Retinal pigment epithelial cell (primary cell): ENCODE results near the gene ZC3H13.

Experiments
- DNase-seq: peaks from one replicate; pipeline ENCODE4 v3.0.0-alpha.2; 2010; ENCODE audit warnings: low read depth
- H3K4me3 ChIP-seq: 2 replicates; pipeline ENCODE4 v1.5.1; 2011; ENCODE audit warnings: mild to moderate bottlenecking, low read length, control low read depth, moderate library complexity
- TF ChIP-seq, protein P1 (sequence below): conservative IDR thresholded peaks from 2 replicates; pipeline ENCODE4 v1.5.1; 2011; ENCODE audit warnings: low read depth, low read length, control low read depth, inconsistent platforms

The ZC3H13 gene

DNA sequence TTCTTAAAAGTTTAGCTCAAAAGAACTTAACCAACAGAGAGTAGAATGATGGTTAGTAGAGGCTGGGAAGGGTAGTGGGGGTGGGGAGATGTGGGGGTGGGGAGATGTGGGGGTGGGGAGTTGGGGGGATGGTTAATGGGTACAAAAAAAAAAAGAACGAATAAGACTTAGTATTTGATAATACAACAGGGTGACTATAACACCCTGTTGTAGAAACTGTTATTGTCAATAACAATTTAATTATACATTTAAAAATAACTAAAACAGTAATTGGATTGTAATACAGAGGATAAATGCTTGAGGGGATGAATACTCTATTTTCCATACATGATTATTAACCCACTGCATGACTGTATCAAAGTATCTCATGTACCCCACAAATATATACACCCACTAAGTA is 91.1 kb downstream of the ZC3H13 start:
- no peak for DNase-seq
- H3K4me3 ChIP-seq, result no peak overlapping the region
- TF ChIP-seq, protein P1, sequence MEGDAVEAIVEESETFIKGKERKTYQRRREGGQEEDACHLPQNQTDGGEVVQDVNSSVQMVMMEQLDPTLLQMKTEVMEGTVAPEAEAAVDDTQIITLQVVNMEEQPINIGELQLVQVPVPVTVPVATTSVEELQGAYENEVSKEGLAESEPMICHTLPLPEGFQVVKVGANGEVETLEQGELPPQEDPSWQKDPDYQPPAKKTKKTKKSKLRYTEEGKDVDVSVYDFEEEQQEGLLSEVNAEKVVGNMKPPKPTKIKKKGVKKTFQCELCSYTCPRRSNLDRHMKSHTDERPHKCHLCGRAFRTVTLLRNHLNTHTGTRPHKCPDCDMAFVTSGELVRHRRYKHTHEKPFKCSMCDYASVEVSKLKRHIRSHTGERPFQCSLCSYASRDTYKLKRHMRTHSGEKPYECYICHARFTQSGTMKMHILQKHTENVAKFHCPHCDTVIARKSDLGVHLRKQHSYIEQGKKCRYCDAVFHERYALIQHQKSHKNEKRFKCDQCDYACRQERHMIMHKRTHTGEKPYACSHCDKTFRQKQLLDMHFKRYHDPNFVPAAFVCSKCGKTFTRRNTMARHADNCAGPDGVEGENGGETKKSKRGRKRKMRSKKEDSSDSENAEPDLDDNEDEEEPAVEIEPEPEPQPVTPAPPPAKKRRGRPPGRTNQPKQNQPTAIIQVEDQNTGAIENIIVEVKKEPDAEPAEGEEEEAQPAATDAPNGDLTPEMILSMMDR, result no peak

DNA sequence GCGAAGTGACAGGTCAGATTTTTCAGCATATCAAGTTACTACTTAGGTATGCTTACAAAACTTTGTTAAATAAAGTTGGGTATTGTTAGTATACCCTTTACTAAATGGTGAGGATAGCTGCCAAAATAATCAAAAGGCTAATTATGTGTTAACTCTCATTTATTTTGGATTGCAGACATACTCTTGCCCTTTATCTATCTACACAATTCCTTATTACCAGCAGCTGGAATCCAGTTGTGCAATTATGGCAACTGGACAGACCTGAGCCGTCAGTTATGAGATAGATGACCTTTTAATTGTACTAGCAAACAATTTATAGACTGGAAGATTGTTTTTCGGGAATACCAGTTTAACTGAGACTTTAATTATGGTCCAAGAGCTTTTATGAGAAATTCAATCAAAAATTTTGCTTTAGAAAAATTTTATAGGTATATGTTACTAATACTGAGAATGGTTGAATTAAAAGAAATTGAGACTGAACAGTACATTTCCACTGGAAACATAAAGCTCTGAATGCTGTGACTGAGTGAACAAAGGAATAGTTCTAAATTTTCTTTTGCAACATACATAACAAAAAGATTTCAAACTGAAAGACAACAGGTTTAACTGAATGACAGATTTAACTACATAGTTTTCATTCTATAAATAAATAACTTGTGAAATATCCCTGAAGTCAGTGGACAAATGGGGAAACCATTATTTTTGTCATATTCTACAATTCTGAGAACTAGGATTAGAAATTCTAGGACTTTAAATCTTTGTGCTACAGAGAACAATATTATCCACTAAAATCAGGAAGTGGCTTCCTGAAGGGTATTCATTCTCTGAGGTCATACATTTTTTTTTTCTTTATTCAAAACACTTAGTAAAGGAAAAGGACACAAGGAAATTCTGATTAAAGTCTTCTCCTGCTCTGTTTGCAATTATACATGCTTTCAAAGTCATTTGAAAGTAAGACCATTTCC is 97.4 kb downstream of the ZC3H13 start:
- TF ChIP-seq, protein P1, result no peak
- no peak for DNase-seq

DNA sequence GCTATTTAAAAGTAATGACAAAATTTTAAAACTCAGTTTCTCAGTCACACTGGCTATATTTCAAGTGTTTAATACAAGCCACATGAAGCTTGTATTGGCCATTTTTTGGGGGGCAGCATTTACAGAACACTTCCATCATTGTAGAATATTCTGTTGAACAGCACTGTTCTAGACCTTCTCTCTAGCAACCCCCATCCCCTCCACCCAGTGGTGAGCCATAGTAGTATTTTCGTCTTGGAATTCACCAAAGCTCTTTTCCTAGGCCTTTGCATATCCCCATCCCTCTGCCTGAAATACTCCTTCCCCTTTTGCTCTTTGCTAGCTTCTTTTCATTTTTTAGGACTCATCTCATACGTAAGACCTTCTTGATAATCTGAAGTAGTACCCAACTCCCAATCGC is 99.5 kb downstream of the ZC3H13 start:
- H3K4me3 ChIP-seq, result no peak overlapping the region
- DNase-seq, result no peak
- TF ChIP-seq, protein P1, result no peak

More for the DNA sequence above, 97.4 kb downstream of the ZC3H13 start:
- no peak overlapping the region for H3K4me3 ChIP-seq

DNA sequence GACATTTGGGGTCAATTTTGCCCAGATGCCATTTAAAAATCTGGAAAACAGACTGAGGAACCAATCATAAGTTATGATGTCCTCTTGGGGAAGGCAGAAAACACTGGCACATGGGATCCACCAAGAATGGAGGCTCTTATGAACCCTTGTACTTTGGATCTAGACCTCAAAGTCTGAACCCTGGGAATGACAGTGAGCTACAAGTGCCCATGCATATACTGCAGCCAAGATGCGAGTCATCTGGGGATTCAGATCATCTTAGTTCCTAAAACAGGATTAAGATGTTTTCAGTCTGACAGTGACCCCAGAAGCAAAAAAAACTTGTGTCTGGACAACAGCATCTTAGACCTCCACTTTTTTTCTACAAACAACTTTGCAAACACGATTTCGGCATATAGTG is 100.8 kb downstream of the ZC3H13 start:
- H3K4me3 ChIP-seq, result no peak overlapping the region
- DNase-seq, result no peak
- TF ChIP-seq, protein P1, result no peak

DNA sequence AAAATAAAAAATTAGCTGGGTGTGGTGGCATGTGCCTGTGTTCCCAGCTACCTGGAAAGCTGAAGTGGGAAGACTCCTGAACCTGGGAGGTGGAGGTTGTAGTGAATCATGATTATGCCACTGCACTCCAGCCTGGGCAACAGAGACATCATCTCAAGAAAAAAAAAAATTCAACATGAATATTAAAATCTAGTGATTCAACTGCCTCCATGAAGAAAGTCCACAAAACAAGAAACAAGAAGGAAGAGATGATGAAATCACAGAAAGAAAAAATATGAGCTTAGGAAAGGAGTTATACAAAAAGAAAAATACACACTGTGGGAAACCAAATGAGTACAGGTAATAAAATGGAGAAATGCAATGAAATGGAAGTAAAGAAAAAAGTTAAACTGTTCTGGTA is 101.4 kb downstream of the ZC3H13 start:
- DNase-seq, result no peak
- TF ChIP-seq, protein P1, result no peak
- no peak overlapping the region for H3K4me3 ChIP-seq

DNA sequence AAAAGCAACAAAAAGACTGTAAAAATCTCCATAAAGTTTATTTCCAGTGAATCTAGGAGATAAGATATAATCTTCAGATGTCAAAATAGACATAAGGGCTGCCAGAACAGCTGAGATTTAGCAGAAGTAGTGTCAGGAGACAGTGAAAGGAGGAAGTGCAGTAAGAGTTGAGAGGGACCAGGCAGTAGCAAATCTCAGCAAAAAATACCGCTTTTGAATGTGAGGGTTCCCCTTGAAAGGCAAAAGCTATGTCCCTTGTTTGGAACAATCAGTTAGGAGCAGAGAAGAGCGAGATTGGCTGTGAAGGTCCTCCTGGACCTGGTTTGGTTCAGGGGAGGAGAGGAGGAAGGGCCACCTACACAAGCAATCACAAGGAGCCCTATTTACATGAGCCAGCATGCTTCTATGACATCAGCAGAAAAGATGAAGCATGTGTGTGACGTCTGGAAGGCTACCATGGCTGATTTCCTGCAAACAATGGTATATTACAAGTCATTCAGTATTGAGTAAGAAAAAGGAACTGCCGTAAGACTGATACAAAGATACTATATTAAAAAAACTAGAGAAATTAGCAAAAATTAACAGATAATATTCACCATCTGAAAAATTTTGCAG is 102.1 kb downstream of the ZC3H13 start:
- no peak for DNase-seq
- TF ChIP-seq, protein P1, result no peak

More for the DNA sequence above, 102.1 kb downstream of the ZC3H13 start:
- no peak overlapping the region for H3K4me3 ChIP-seq
